H9 (cell line): ENCODE data around the gene UBE2E1. TPM values are rescaled to one million over a fixed set of nuclear protein-coding genes. Genes with fewer than 3 reads are reported as not detected.

Experiments used
- DNase-seq: peaks from one replicate; pipeline ENCODE4 v3.0.0-alpha.2; 2017
- H2AFZ ChIP-seq: one replicate; pipeline ENCODE4 v1.6.1; 2013; ENCODE audit warnings: mild to moderate bottlenecking, low read length, control low read depth, moderate library complexity
- H2AK5ac ChIP-seq: 2 replicates; pipeline ENCODE4 v1.6.1; 2013; ENCODE audit warnings: low read length, control low read depth, mixed read lengths; ENCODE audit not compliant: insufficient read length
- H2BK120ac ChIP-seq: one replicate; pipeline ENCODE4 v1.6.1; 2013; ENCODE audit warnings: low read depth, mild to moderate bottlenecking, low read length, control low read depth, inconsistent platforms; ENCODE audit not compliant: poor library complexity, severe bottlenecking
- H2BK12ac ChIP-seq: 2 replicates; pipeline ENCODE4 v1.6.1; 2013; ENCODE audit warnings: low read length, control low read depth, mixed read lengths, low read depth; ENCODE audit not compliant: insufficient read length
- H2BK15ac ChIP-seq: 2 replicates; pipeline ENCODE4 v1.6.1; 2013; ENCODE audit warnings: low read depth, low read length, control low read depth
- H2BK20ac ChIP-seq: one replicate; pipeline ENCODE4 v1.6.1; 2013; ENCODE audit warnings: low read depth, mild to moderate bottlenecking, low read length, control low read depth, inconsistent platforms; ENCODE audit not compliant: poor library complexity, severe bottlenecking
- H2BK5ac ChIP-seq: 2 replicates; pipeline ENCODE4 v1.6.1; 2013; ENCODE audit warnings: low read length, control low read depth, mixed read lengths; ENCODE audit not compliant: insufficient read length
- H3K14ac ChIP-seq: 2 replicates; pipeline ENCODE4 v1.6.1; 2013; ENCODE audit warnings: low read length, control low read depth; ENCODE audit not compliant: insufficient read depth
- H3K18ac ChIP-seq: 2 replicates; pipeline ENCODE4 v1.6.1; 2013; ENCODE audit warnings: low read depth, mild to moderate bottlenecking, mixed read lengths, low read length, control low read depth; ENCODE audit not compliant: insufficient read length
- H3K23ac ChIP-seq: 2 replicates; pipeline ENCODE4 v1.6.1; 2013; ENCODE audit warnings: low read length, control low read depth, mixed read lengths, low read depth; ENCODE audit not compliant: insufficient read length
- H3K23me2 ChIP-seq: 2 replicates; pipeline ENCODE4 v1.6.1; 2013; ENCODE audit warnings: low read depth, mild to moderate bottlenecking, mixed read lengths, low read length, control low read depth; ENCODE audit not compliant: insufficient read length, poor library complexity, severe bottlenecking
- H3K27ac ChIP-seq: 2 replicates; pipeline ENCODE4 v1.5.1; 2013; ENCODE audit warnings: low read length, control low read depth, mixed read lengths, low read depth; ENCODE audit not compliant: insufficient read length
- H3K27me3 ChIP-seq: 2 replicates; pipeline ENCODE4 v1.6.1; 2013; ENCODE audit warnings: low read length, control low read depth, inconsistent platforms; ENCODE audit not compliant: insufficient read depth
- H3K4ac ChIP-seq: 2 replicates; pipeline ENCODE4 v1.6.1; 2013; ENCODE audit warnings: low read depth, mild to moderate bottlenecking, control low read depth, inconsistent platforms, low read length, moderate library complexity
- H3K4me1 ChIP-seq: 2 replicates; pipeline ENCODE4 v1.6.1; 2013; ENCODE audit warnings: low read length, control low read depth, inconsistent platforms; ENCODE audit not compliant: insufficient read depth
- H3K4me2 ChIP-seq: 2 replicates; pipeline ENCODE4 v1.6.1; 2013; ENCODE audit warnings: low read length, control low read depth, mixed read lengths; ENCODE audit not compliant: insufficient read length, insufficient read depth
- H3K56ac ChIP-seq: 2 replicates; pipeline ENCODE4 v1.6.1; 2013; ENCODE audit warnings: low read depth, mild to moderate bottlenecking, mixed read lengths, low read length, control low read depth; ENCODE audit not compliant: insufficient read length
- H3K79me1 ChIP-seq: 2 replicates; pipeline ENCODE4 v1.6.1; 2013; ENCODE audit warnings: low read depth, mild to moderate bottlenecking, moderate library complexity, low read length, control low read depth, inconsistent platforms; ENCODE audit not compliant: insufficient read depth, poor library complexity, severe bottlenecking
- H3K79me2 ChIP-seq: 2 replicates; pipeline ENCODE4 v1.6.1; 2013; ENCODE audit warnings: low read length, control low read depth, inconsistent platforms; ENCODE audit not compliant: insufficient read depth
- H3K9ac ChIP-seq: 2 replicates; pipeline ENCODE4 v1.6.1; 2013; ENCODE audit warnings: low read length, control low read depth, mixed read lengths; ENCODE audit not compliant: insufficient read length; ENCODE audit errors: extremely low read depth
- H3K9me3 ChIP-seq: one replicate; pipeline ENCODE4 v1.6.1; 2013; ENCODE audit warnings: low read depth, low read length, inconsistent platforms; ENCODE audit not compliant: control insufficient read depth
- H3T11ph ChIP-seq: one replicate; pipeline ENCODE4 v1.6.1; 2013; ENCODE audit warnings: mild to moderate bottlenecking, low read length, control low read depth, inconsistent platforms
- H4K20me1 ChIP-seq: one replicate; pipeline ENCODE4 v1.6.1; 2013; ENCODE audit not compliant: control insufficient read depth, insufficient read length, insufficient read depth
- H4K5ac ChIP-seq: 2 replicates; pipeline ENCODE4 v1.6.1; 2013; ENCODE audit warnings: low read depth, mild to moderate bottlenecking, mixed read lengths, low read length, control low read depth; ENCODE audit not compliant: insufficient read length
- H4K8ac ChIP-seq: replicated peaks from 2 replicates; pipeline ENCODE4 v1.6.1; 2013; ENCODE audit warnings: low read length, control low read depth, mixed read lengths, low read depth; ENCODE audit not compliant: insufficient read length
- H4K91ac ChIP-seq: 2 replicates; pipeline ENCODE4 v1.6.1; 2013; ENCODE audit warnings: low read depth, mild to moderate bottlenecking, moderate library complexity, mixed read lengths, low read length, control low read depth; ENCODE audit not compliant: insufficient read length
- H3K27ac Mint-ChIP-seq, 3 experiments: 2 replicates in 2 of 3; 3 replicates in 1 of 3; pipeline ENCODE4 v1.8.0; 2020 to 2021; ENCODE audit warnings: mixed read lengths in 3 of 3, mild to moderate bottlenecking in 1 of 3, moderate library complexity in 1 of 3
- H3K27me3 Mint-ChIP-seq: 2 replicates; pipeline ENCODE4 v1.8.0; 2021; ENCODE audit warnings: low read depth, mild to moderate bottlenecking, moderate library complexity, mixed read lengths
- H3K36me3 Mint-ChIP-seq, 3 experiments: 2 replicates in 2 of 3; 3 replicates in 1 of 3; pipeline ENCODE4 v1.8.0; 2020 to 2021; ENCODE audit warnings: low read depth in 3 of 3, mixed read lengths in 3 of 3; ENCODE audit not compliant: insufficient read depth in 1 of 3
- H3K4me1 Mint-ChIP-seq, 2 experiments: 2 replicates each; pipeline ENCODE4 v1.8.0; 2020; ENCODE audit warnings: mixed read lengths in 2 of 2
- H3K4me3 Mint-ChIP-seq, 2 experiments: 2 replicates in 1 of 2; 3 replicates in 1 of 2; pipeline ENCODE4 v1.8.0; 2020 to 2021; ENCODE audit warnings: mild to moderate bottlenecking in 2 of 2, mixed read lengths in 2 of 2, moderate library complexity in 1 of 2
- H3K9me3 Mint-ChIP-seq, 2 experiments: 2 replicates in 1 of 2; 3 replicates in 1 of 2; pipeline ENCODE4 v1.8.0; 2020; ENCODE audit warnings: mild to moderate bottlenecking in 2 of 2, mixed read lengths in 2 of 2, moderate library complexity in 1 of 2
- WGBS: extraction: QIAGEN DNeasy Blood & Tissue Kit; methylation state at CpG from one replicate; pipeline ENCODE4 v1.1.7; 2013; ENCODE audit warnings: missing lambda C conversion rate, low lambda C conversion rate, mixed read lengths; ENCODE audit not compliant: insufficient read length; ENCODE audit errors: extremely low coverage; 5-methylcytosine and 5-hydroxymethylcytosine counted together
- total RNA-seq: library from RNA; stranded (reverse); gene quantifications from 2 replicates; pipeline ENCODE4 v1.2.1, GENCODE V29; 2021
- TF ChIP-seq, protein P1 (sequence below): fragments of 200-600 bp; sonication (generic); conservative IDR thresholded peaks from 3 replicates; pipeline ENCODE4 v1.8.0; 2021; ENCODE audit warnings: antibody characterized with exemption, mild to moderate bottlenecking

The UBE2E1 gene
- total RNA-seq, 1 experiment from 2014 or later, result 142 TPM

GRCh38 chr3:23767546-23767945 is 38.2 kb upstream of the UBE2E1 start:
- Histone ChIP-seq H3K23me2 (no peaks in the 10 kb centered on the region), H2BK120ac (no peak overlapping the region), H2BK5ac (no peak overlapping the region), H3K27me3 (no peaks in the 10 kb centered on the region), H3T11ph (no peak overlapping the region), H3K56ac (no peak overlapping the region), H2BK20ac (no peak overlapping the region), H3K4ac (no peak overlapping the region), H4K20me1 (no peaks in the 10 kb centered on the region), H3K4me2 (no peak overlapping the region), H2AK5ac (no peak overlapping the region), H3K18ac (no peak overlapping the region), H3K23ac (no peak overlapping the region), H2AFZ (no peak overlapping the region), H3K9me3 (no peaks in the 10 kb centered on the region), H4K8ac (no peak overlapping the region), H2BK12ac (no peak overlapping the region), H3K79me2 (no peaks in the 10 kb centered on the region), H3K14ac (no peak overlapping the region), H3K27ac (no peak overlapping the region), H4K91ac (no peak overlapping the region), H3K79me1 (no peaks in the 10 kb centered on the region), H2BK15ac (no peak overlapping the region), H3K9ac (no peak overlapping the region), H4K5ac (no peak overlapping the region), H3K4me1 (no peaks in the 10 kb centered on the region)
- Mint-ChIP-seq H3K36me3 (no peaks in the 10 kb centered on the region), H3K27me3 (no peaks in the 10 kb centered on the region), H3K4me3 (no peak overlapping the region), H3K27ac (no peak overlapping the region; a peak in 1 of 7 replicates), H3K9me3 (peaks cover 0 to 3% of the 10 kb centered on the region in 2 experiments; a peak in 2 of 5 replicates), H3K4me1 (peaks cover 14 to 19% of the 10 kb centered on the region in 2 experiments)
- TF ChIP-seq, protein P1, sequence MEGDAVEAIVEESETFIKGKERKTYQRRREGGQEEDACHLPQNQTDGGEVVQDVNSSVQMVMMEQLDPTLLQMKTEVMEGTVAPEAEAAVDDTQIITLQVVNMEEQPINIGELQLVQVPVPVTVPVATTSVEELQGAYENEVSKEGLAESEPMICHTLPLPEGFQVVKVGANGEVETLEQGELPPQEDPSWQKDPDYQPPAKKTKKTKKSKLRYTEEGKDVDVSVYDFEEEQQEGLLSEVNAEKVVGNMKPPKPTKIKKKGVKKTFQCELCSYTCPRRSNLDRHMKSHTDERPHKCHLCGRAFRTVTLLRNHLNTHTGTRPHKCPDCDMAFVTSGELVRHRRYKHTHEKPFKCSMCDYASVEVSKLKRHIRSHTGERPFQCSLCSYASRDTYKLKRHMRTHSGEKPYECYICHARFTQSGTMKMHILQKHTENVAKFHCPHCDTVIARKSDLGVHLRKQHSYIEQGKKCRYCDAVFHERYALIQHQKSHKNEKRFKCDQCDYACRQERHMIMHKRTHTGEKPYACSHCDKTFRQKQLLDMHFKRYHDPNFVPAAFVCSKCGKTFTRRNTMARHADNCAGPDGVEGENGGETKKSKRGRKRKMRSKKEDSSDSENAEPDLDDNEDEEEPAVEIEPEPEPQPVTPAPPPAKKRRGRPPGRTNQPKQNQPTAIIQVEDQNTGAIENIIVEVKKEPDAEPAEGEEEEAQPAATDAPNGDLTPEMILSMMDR, result no peak
- no CpG with 5 or more reads among the region's 2 CpGs for WGBS
- DNase-seq, result no peak
